Mononuclear cell (primary cell): Measurements from ENCODE around the gene DGKE. TPM values are rescaled to one million over a fixed set of nuclear protein-coding genes. Genes with fewer than 3 reads are reported as not detected.

Experiments
- H3K27me3 ChIP-seq: 2 replicates; pipeline ENCODE4 v1.6.0; 2011; ENCODE audit warnings: low read length, control low read depth; ENCODE audit not compliant: insufficient read depth
- H3K4me1 ChIP-seq: 2 replicates; pipeline ENCODE4 v1.5.1; 2011; ENCODE audit warnings: mild to moderate bottlenecking, low read length, control low read depth; ENCODE audit not compliant: insufficient read depth
- H3K4me3 ChIP-seq: 2 replicates; pipeline ENCODE4 v1.5.1; 2011; ENCODE audit warnings: mild to moderate bottlenecking, low read length, moderate library complexity
- H3K9me3 ChIP-seq: 2 replicates; pipeline ENCODE4 v1.5.1; 2011; ENCODE audit warnings: low read depth, mild to moderate bottlenecking, control low read depth, low read length
- total RNA-seq: library from RNA; depleted of rRNA; stranded (reverse); fragments of >200 nt; gene quantifications from one replicate; pipeline ENCODE4 v1.2.3, GENCODE V29; 2012

DGKE gene
- 19.4 TPM for total RNA-seq

DNA sequence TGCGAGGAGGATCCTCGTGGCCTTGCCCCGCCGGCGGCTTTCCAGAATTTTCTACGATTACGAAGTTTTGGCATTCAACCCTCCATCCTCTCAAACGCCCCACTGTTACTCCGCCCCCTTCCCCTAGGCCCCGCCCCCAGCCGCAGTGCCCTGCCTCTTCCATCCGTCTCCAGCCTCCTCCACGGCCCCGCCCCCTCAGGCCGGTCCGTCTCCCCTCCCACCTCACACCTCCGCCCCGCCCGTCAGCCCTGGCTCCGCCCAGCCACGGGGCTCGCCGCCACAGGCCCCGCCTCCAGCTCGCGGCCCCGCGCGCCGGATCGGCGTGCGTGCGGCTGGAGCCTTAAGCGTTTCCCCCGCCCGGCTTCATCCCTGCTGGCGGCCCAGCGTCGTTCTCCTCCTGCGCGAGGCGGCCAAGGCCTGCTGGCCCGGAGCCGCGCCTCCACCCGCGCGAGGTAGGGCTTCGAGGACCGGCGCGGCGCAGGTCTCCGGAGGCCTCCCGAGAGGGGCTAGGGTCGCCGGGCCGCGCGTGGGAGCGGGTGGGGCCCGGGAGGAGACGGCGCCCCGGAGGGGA is at the start of gene DGKE, which contains the start of gene C17orf67:
Gene DGKE (plus strand): TSS at position 343 of the 571 bp plus-strand sequence. CDS start 645 bp downstream, outside the sequence.
Gene C17orf67 (minus strand): TSS at position 112 of the 571 bp plus-strand sequence. CDS start 18,110 bp downstream, outside the sequence.
- Histone ChIP-seq H3K27me3 (no peaks in the 10 kb centered on the region), H3K4me3 (peak within 1 kb of the TSS; percentile 69), H3K4me1 (peaks cover 35% of the 10 kb centered on the region), H3K9me3 (no peaks in the 10 kb centered on the region)

DNA sequence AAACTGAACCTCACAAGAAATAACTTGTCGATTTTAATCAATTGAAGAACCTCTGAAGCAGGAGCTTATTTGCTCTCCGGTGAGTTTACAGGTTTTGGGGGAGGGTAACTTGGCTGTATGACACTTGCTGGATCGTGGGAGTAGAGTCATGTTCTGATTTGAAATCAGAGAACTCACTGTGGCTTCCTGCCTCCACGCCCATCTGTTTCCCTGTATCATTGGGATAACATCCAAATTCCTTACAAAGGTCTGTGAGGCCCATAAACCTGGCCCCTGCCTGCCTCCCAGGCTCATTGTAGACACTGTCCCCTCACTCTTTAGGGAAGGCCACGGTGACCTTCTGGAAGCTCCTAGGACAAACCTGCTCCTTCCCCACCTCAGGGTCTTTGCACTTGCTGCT is 48.5 kb upstream of the DGKE start:
- no peaks in the 10 kb centered on the region for H3K9me3 ChIP-seq
- H3K4me1 ChIP-seq: peaks cover 22% of the 10 kb centered on the region
- H3K4me3 ChIP-seq: no peak overlapping the region
- H3K27me3 ChIP-seq: peaks cover 3% of the 10 kb centered on the region

DNA sequence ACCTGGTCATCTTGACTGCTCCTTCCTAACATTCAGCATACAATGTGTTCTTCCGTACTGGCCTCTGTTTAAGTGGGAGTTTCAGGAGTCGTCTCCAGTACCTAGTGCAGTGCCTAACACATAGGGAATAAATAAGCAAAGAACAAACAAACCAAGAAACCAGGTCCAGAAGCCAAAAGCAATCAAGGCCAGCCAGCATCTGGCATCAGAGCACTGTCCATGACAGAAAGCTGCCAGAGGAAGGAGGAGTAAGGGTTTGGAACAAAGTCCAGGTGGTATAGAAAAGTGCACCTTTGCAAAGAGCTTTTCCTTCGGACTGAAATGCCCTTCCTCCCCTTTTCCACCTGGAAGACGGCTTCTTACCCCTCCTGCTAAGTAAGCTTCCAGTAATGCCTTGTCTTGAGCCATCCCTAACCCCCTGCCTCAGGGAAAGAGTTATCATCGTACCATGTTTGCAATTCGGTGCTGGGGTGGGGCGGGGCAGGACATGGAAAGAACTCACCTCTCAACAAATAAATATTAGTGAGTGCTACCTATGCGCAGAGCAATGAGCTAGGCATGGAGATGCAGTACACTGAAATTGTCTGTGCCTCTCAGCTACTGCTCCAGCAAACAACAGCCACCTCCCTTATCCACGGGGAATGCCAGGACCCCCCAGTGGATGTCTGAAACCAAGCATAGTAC is 47.8 kb upstream of the DGKE start:
- Histone ChIP-seq H3K4me3 (no peak overlapping the region), H3K4me1 (peaks cover 18% of the 10 kb centered on the region), H3K27me3 (no peaks in the 10 kb centered on the region), H3K9me3 (no peaks in the 10 kb centered on the region)

DNA sequence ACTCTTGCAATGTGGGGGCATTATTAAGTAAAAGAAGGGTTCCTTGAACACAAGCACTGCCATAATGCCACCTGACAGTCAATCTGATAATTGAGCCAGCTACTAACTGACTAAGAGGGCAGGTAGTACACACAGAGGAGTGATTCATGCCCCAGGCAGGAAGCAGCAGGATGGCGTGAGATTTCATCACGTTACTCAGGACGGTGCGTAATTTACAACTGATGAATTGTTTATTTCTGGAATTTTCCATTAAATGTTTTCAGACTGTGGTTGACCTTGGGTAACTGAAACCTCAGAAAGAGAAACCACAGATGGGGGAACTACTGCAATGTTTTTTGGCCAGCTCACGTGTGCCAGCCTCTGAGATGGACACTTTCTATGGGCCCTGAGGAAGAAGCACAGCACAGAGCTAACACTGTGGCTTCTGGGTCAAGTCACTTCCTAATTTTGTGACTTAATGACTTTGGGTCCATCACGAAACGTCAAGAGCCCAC is 46.9 kb upstream of the DGKE start:
- peaks cover 18% of the 10 kb centered on the region for H3K4me1 ChIP-seq
- H3K27me3 ChIP-seq: no peaks in the 10 kb centered on the region
- no peak overlapping the region for H3K4me3 ChIP-seq
- no peaks in the 10 kb centered on the region for H3K9me3 ChIP-seq

DNA sequence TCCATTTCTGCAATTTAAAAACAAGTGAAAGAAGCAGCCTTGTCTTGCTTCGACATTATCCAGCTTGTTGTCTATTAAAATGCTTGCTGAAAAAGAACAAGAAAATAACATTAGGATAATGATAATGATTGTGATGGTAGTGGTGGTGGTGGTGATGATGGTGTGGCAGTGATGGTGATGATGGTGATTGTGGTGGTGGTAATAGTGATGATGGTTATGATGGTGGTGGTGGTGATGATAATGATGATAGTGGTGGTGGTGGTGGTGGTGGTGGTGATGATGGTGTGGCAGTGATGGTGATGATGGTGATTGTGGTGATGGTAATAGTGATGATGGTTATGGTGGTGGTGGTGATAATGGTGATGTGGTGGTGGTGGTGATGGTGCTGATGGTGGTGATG is 41.7 kb upstream of the DGKE start:
- H3K4me1 ChIP-seq: peaks cover 13% of the 10 kb centered on the region
- H3K27me3 ChIP-seq: no peaks in the 10 kb centered on the region
- H3K9me3 ChIP-seq: no peaks in the 10 kb centered on the region
- H3K4me3 ChIP-seq: no peak overlapping the region

DNA sequence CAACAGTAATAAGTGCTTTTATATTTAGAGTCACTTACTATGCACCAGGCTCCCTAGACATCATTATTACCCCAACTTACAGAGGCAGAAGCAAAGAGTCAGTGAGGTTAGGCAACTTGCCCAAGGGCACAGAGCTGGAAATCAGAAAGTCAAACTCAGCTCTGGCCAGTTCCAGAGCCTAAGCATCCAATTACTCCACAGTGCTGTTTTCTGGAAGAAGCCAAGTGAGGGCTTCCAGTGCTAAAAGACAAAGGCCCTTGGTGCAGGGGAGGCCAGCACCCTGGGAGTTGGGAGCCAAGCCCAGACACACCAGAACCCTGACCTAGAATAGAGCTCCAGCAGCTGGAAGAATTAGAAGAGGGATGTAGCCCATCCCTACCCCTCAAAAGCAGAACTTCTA is 40.4 kb upstream of the DGKE start:
- Histone ChIP-seq H3K9me3 (no peaks in the 10 kb centered on the region), H3K4me3 (no peak overlapping the region), H3K27me3 (no peaks in the 10 kb centered on the region), H3K4me1 (peaks cover 7% of the 10 kb centered on the region)

DNA sequence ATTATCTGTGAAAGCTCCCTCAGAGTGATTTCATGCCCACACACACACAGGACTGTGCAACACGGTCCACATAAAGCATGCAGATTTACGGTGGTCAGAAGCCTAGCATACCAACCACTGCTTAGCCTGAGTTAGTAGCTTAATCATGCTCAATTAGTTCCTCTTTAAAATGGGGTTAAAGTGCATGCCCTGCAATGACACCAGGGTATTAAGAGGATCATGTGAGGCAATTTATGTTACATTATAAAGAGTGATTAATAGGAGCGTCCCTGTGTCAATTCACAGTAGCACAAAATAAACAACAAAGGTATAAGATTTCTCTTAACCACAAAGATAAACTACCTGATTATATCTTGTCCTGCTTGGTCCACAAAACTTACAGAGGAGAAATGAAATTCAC is 40.0 kb upstream of the DGKE start:
- H3K4me3 ChIP-seq: no peak overlapping the region
- no peaks in the 10 kb centered on the region for H3K9me3 ChIP-seq
- H3K27me3 ChIP-seq: no peaks in the 10 kb centered on the region
- peaks cover 7% of the 10 kb centered on the region for H3K4me1 ChIP-seq

DNA sequence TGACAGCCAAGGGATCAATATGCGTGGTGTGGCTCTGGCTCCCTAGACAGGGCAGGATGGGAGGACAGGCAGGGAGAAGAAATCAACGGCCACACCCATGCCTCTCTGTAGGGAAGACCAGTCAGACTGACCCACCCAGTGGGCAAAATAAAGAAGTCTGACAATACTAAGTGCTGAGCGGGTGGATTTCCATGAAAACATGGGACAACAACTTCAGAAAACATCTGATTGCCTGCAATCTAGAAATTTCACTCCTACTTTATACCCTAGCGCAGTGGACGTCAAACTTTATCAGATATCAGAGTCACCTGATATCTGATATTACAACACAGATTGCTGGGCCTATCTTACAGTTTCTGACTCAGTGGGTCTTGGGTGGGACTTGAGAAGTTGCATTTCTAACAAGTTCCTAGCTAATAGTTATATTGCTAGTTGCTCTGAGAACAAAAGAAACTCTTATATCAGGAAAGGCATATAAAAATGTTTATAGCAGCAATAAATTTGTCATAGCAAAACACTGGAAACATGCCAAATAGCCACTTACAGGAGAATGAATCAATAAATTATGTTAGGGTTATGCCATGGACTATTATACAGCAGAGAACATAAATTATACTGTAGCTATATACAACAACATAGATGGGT is 38.6 kb upstream of the DGKE start:
- H3K4me1 ChIP-seq: peaks cover 7% of the 10 kb centered on the region
- no peak overlapping the region for H3K4me3 ChIP-seq
- H3K27me3 ChIP-seq: no peaks in the 10 kb centered on the region
- H3K9me3 ChIP-seq: no peaks in the 10 kb centered on the region

DNA sequence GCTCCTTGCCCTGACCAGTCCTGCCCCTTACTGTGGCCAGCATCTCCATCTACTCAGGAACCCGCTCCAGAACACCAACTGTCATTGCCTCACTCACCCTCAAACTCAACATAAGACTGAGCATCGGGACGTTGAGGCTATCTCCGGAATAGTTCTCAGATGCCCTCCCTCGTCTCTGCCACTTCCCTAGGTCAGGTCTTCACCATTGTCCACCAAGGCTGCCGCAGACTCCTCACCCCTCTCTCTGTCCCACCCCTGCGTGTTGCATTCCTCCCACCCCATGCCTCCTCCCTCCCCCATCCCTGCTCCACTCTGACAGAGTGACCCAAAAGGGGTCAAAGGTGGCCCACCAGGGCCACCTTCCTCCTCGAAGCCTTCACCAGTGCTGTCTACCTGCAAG is 37.4 kb upstream of the DGKE start:
- H3K9me3 ChIP-seq: no peaks in the 10 kb centered on the region
- H3K4me3 ChIP-seq: no peak overlapping the region
- H3K4me1 ChIP-seq: peaks cover 7% of the 10 kb centered on the region
- no peaks in the 10 kb centered on the region for H3K27me3 ChIP-seq

DNA sequence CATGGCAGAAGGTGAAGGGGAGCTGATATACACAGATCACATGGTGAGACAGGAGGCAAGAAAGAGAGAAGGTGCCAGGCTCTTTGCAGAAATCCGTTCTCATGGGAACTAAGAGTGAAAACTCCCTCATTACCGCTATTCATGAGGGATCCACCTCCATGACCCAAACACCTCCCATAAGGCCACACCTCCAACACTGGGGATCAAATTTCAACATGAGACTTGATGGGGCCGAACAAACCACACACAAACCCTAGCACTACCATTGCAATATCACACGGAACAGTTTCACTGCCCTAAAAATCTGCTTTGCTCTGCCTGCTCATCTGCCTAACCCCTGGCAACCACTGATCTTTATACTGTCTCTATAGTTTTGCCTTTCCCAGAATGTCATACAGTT is 35.0 kb upstream of the DGKE start:
- no peaks in the 10 kb centered on the region for H3K27me3 ChIP-seq
- H3K4me1 ChIP-seq: peaks cover 1% of the 10 kb centered on the region
- H3K4me3 ChIP-seq: no peak overlapping the region
- no peaks in the 10 kb centered on the region for H3K9me3 ChIP-seq

DNA sequence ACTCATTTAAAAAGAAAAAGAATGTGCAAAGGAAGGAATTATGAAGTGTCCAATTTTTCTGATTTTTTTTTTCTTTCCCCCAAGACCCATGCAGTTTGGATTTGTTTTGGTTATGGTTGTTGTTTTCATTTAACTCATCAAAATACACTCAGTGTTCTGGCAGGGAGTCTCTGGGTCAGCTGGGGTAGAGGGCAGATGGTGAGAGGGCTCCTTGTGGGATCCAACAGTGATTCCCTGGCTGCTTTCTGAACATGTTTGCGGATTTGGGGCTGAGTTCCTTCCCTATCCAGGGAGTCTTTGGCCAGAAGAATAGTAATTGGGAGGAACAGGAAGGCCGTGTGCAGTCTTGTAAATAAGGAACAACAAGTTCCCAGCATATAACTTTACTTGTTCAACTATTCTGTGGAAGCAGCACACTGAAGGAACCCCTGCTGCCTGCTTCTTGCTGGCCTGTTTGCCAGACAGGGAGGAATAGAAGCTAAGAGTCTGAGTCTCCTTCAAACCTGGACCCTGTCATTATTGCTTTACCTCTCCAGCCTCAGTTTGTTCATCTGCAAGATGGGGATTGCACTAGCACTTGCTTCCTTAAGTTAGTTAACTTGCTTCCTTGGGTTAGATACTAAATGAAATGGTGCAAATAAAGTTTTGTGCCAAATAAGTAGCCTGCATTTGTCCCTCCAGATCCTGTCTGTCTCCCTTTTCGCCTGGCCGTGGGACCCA is 32.3 kb upstream of the DGKE start:
- no peak overlapping the region for H3K4me3 ChIP-seq
- no peaks in the 10 kb centered on the region for H3K27me3 ChIP-seq
- H3K9me3 ChIP-seq: no peaks in the 10 kb centered on the region
- no peaks in the 10 kb centered on the region for H3K4me1 ChIP-seq

DNA sequence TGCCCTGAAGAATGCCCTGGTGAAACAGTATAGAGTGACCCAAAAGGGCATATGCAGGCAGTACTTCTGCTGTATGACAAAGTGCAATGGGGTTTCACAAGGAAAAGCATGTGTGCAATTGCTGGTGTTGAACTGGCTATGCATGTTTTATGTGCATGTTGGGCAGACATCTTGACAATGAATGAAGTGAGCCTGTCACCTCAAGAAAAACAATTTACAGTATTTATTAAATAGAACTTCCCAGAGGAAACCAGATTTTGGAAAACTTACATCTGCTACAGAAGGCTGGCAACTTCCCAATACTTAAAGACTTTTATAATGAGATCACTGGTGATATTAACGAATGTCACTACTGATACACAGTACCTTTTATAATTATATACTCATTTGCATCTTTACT is 30.9 kb upstream of the DGKE start:
- Histone ChIP-seq H3K9me3 (no peaks in the 10 kb centered on the region), H3K4me1 (no peaks in the 10 kb centered on the region), H3K4me3 (no peak overlapping the region), H3K27me3 (no peaks in the 10 kb centered on the region)

DNA sequence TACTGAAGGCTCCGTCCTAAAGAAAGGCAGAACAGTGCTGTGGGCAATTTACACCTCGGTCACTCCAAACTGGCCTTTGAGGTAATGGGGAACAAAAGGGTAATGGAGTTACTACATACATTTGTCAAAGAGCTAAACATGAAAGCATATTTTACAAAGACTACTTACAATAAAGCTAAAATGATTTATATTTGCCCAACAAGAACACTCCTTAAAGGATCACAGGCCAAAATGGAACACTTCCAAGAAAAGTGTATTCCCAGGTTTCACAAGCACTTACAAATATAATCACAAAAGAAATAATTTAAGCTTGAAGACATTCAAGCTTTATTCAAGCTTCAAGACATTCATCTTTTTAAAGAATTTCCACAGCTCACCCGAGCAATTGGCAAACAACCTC is 29.5 kb upstream of the DGKE start:
- H3K4me1 ChIP-seq: no peaks in the 10 kb centered on the region
- H3K4me3 ChIP-seq: no peak overlapping the region
- H3K9me3 ChIP-seq: no peaks in the 10 kb centered on the region
- H3K27me3 ChIP-seq: no peaks in the 10 kb centered on the region

DNA sequence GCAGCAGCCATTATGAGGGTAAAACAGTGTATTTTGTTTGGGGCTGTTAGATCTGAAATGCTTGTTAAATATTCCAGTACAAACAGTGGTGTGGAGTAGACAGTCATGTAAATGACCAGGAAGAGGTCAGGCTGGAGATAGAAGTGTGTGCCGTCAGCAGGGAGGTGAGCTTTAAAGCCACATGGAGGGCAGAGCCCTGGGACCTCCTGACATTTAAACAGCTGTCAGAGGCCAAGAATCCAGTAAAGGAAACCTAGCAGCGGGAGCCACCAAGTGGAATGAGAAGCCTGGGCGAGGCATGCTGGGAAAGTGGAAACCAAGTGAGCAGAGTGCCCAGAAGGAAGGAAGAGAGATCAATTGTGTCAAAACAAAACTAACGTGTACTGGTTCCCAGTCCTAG is 27.0 kb upstream of the DGKE start:
- Histone ChIP-seq H3K27me3 (no peaks in the 10 kb centered on the region), H3K4me1 (no peaks in the 10 kb centered on the region), H3K9me3 (no peaks in the 10 kb centered on the region), H3K4me3 (no peak overlapping the region)

DNA sequence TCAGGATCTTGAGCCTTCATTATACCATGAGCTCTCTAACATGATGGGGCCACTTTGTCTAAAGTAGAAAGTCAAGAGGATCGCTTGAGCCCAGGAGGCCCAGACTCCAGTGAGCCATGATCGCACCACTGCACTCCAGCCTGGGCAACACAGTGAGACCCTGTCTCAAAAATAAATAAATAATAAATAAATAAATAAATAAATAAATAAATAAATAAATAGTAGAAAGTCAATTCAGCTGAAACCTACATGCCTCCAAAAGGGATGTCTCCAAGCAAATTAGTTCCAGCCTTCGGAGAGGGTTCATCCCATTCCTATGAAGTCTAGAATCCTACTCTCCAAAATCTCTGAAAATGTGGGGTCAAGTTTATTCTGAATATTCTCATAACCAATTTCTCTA is 26.2 kb upstream of the DGKE start:
- no peak overlapping the region for H3K4me3 ChIP-seq
- H3K4me1 ChIP-seq: no peaks in the 10 kb centered on the region
- no peaks in the 10 kb centered on the region for H3K9me3 ChIP-seq
- H3K27me3 ChIP-seq: no peaks in the 10 kb centered on the region
